Endodermal cell (in vitro differentiated cells): ENCODE results near the gene DUS1L. TPM values are rescaled to one million over a fixed set of nuclear protein-coding genes. Genes with fewer than 3 reads are reported as not detected.
A peak's percentile ranks its signal among the peaks of the same experiment; 100 is the strongest.

Source experiments
- DNase-seq: peaks from one replicate; pipeline ENCODE4 v3.0.0-alpha.2; 2017
- H3K27ac ChIP-seq: 2 replicates; pipeline ENCODE4 v1.5.1; 2013; ENCODE audit warnings: mild to moderate bottlenecking, low read depth, low read length, moderate library complexity
- H3K27me3 ChIP-seq: 2 replicates; pipeline ENCODE4 v1.6.1; 2013; ENCODE audit warnings: mild to moderate bottlenecking, low read length, moderate library complexity; ENCODE audit not compliant: insufficient read depth, control insufficient read depth, poor library complexity, severe bottlenecking
- H3K36me3 ChIP-seq: 2 replicates; pipeline ENCODE4 v1.7.0; 2013; ENCODE audit warnings: mild to moderate bottlenecking, low read length, moderate library complexity; ENCODE audit not compliant: control insufficient read depth, insufficient read depth
- H3K4me1 ChIP-seq: one replicate; pipeline ENCODE4 v1.7.0; 2013; ENCODE audit warnings: low read length; ENCODE audit not compliant: control insufficient read depth, insufficient read depth
- H3K4me3 ChIP-seq: 2 replicates; pipeline ENCODE4 v1.5.1; 2013; ENCODE audit warnings: mild to moderate bottlenecking, low read length, moderate library complexity
- H3K9ac ChIP-seq: 2 replicates; pipeline ENCODE4 v1.6.1; 2013; ENCODE audit warnings: mild to moderate bottlenecking, low read length, moderate library complexity; ENCODE audit not compliant: poor library complexity, severe bottlenecking; ENCODE audit errors: extremely low read depth
- H3K9me3 ChIP-seq: 2 replicates; pipeline ENCODE4 v1.6.1; 2013; ENCODE audit warnings: mild to moderate bottlenecking, low read length, moderate library complexity; ENCODE audit not compliant: control insufficient read depth
- H3K27ac Mint-ChIP-seq: 2 replicates; pipeline ENCODE4 v1.8.0; 2020; ENCODE audit warnings: mixed read lengths
- H3K27me3 Mint-ChIP-seq: 2 replicates; pipeline ENCODE4 v1.8.0; 2021; ENCODE audit warnings: mild to moderate bottlenecking, mixed read lengths; ENCODE audit not compliant: insufficient read depth
- H3K36me3 Mint-ChIP-seq: 2 replicates; pipeline ENCODE4 v1.8.0; 2020; ENCODE audit warnings: low read depth, mixed read lengths
- H3K4me1 Mint-ChIP-seq: 2 replicates; pipeline ENCODE4 v1.8.0; 2020; ENCODE audit warnings: mixed read lengths
- H3K4me3 Mint-ChIP-seq: 2 replicates; pipeline ENCODE4 v1.8.0; 2020; ENCODE audit warnings: mild to moderate bottlenecking, moderate library complexity, mixed read lengths
- H3K9me3 Mint-ChIP-seq: 2 replicates; pipeline ENCODE4 v1.8.0; 2020; ENCODE audit warnings: mild to moderate bottlenecking, mixed read lengths
- WGBS, 2 experiments: methylation state at CpG; one replicate each; pipeline versions ENCODE4 v1.1.5 to v1.1.7; 2013; ENCODE audit warnings: missing lambda C conversion rate in 2 of 2, mixed read lengths in 1 of 2; ENCODE audit not compliant: insufficient coverage in 1 of 2, insufficient read length in 1 of 2; 5-methylcytosine and 5-hydroxymethylcytosine counted together
- total RNA-seq, 2 donors: library from RNA; stranded (reverse); fragmentation: NEBNext Ultra II Directional in 1 of 2; extraction: Animal tissue kit (Norgen Biotek cat#: 25700) in 1 of 2; gene quantifications; 2 replicates in 1 of 2; 3 replicates in 1 of 2; pipeline ENCODE4 v1.2.1, GENCODE V29; 2021
- TF ChIP-seq, protein P1 (sequence below): fragments of 200-600 bp; sonication (generic); conservative IDR thresholded peaks from 2 replicates; pipeline ENCODE4 v1.5.0; 2021; ENCODE audit warnings: antibody characterized with exemption, mild to moderate bottlenecking

Gene DUS1L
- total RNA-seq, 2 donors from 2014 or later, result 85.3 to 108 TPM

DNA sequence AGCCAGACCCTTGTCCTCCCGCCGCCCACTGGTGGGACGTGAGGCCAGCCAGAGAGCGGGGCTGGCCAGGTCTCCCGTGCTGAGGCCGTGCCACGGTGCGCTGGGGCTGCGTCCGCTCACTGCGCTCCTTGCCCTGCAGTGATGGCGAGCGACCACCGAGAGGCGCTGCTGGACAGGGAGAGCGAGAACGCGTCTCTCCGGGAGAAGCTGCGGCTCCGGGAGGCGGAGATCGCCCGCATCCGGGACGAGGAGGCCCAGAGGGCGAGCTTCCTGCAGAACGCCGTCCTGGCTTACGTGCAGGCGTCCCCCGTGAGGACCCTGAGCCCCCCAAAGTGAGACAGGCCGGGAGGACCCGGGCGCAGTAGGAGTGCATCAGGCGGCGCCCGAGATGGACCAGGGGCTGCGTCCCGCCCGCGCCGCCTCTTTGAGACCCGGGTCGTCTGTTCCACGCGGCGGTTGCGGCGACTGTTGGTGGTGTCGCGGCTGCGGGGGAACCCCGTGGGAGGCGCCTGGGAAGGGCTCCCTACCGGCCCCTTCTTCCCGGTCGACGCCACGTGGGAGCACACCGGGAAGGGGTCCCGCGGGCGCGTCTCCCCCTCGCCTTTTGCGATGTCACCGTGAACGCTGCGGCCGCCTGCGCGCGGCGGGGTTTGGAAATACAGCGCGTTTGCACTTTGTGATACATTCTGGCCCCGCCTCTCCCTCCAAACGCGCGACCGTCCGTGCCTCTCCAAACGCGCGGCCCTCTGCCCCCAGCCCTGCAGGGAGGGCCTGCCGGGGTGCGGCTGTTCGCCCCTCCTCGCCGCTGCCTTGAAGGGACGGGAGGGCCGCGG lies 34.9 kb downstream of the DUS1L start:
- Histone ChIP-seq H3K4me3 (peak overlapping the region; percentile 73), H3K4me1 (no peaks in the 10 kb centered on the region), H3K27me3 (no peaks in the 10 kb centered on the region), H3K9me3 (no peaks in the 10 kb centered on the region), H3K36me3 (no peaks in the 10 kb centered on the region), H3K27ac (no peak overlapping the region), H3K9ac (no peak overlapping the region)
- Mint-ChIP-seq H3K27me3 (no peaks in the 10 kb centered on the region), H3K4me1 (no peaks in the 10 kb centered on the region), H3K36me3 (peaks cover 13% of the 10 kb centered on the region), H3K9me3 (no peaks in the 10 kb centered on the region), H3K27ac (no peak overlapping the region), H3K4me3 (peak overlapping the region; percentile 55)
- TF ChIP-seq, protein P1, sequence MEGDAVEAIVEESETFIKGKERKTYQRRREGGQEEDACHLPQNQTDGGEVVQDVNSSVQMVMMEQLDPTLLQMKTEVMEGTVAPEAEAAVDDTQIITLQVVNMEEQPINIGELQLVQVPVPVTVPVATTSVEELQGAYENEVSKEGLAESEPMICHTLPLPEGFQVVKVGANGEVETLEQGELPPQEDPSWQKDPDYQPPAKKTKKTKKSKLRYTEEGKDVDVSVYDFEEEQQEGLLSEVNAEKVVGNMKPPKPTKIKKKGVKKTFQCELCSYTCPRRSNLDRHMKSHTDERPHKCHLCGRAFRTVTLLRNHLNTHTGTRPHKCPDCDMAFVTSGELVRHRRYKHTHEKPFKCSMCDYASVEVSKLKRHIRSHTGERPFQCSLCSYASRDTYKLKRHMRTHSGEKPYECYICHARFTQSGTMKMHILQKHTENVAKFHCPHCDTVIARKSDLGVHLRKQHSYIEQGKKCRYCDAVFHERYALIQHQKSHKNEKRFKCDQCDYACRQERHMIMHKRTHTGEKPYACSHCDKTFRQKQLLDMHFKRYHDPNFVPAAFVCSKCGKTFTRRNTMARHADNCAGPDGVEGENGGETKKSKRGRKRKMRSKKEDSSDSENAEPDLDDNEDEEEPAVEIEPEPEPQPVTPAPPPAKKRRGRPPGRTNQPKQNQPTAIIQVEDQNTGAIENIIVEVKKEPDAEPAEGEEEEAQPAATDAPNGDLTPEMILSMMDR, result peak; percentile 86
- DNase-seq, result peak; percentile 99
- 2 to 3% methylated on average over 38 to 94 of the region's 94 CpGs for WGBS, 2 experiments

DNA sequence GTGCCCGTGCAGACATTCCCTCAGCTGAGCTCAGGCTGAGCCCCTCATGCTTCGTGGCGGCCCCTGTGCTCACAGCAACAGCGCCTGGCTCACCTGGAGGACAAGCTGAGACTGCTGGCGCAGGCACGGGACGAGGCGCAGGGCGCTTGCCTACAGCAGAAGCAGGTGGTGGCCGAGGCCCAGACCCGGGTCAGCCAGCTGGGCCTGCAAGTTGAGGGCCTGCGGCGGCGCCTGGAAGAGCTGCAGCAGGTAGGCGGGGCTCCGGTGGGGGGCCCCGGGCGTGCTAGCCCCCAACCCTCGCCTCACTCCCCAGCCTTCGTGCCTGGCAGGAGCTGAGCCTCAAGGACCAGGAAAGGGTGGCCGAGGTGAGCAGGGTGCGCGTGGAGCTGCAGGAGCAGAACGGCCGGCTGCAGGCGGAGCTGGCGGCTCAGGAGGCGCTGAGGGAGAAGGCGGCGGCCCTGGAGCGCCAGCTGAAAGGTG lies 35.6 kb downstream of the DUS1L start:
- no peaks in the 10 kb centered on the region for H3K36me3 ChIP-seq
- Mint-ChIP-seq H3K27ac (no peak overlapping the region), H3K36me3 (peaks cover 15% of the 10 kb centered on the region), H3K4me1 (no peaks in the 10 kb centered on the region), H3K27me3 (no peaks in the 10 kb centered on the region), H3K4me3 (peak overlapping the region; percentile 55), H3K9me3 (no peaks in the 10 kb centered on the region)
- no peak overlapping the region for H3K27ac ChIP-seq
- H3K4me3 ChIP-seq, result no peak overlapping the region
- no peaks in the 10 kb centered on the region for H3K27me3 ChIP-seq
- no peaks in the 10 kb centered on the region for H3K4me1 ChIP-seq
- DNase-seq, result no peak
- H3K9me3 ChIP-seq, result no peaks in the 10 kb centered on the region
- H3K9ac ChIP-seq, result no peak overlapping the region
- TF ChIP-seq, protein P1, result no peak
- 73 to 88% methylated on average over 16 to 31 of the region's 31 CpGs for WGBS, 2 experiments

DNA sequence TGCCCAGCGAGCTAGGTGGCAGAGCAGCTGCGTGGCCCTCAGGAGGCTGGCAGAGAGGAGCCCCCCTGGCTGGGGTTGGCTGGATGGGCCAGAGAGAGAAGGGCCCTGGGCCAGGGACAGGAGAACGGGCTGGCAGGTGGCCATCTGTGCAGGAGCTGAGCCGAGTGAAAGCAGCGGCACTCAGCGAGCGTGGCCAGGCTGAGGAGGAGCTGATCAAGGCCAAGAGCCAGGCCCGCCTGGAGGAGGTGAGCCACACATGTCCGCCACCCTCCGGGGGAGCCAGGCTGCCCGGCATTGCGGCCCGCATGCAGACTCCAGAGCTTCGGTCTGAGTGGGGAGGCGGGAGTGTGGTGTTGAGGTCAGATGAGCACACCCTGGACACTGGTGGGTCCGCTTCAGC lies 36.2 kb downstream of the DUS1L start:
- no peak for DNase-seq
- Mint-ChIP-seq H3K9me3 (no peaks in the 10 kb centered on the region), H3K4me3 (no peak overlapping the region), H3K36me3 (peaks cover 15% of the 10 kb centered on the region), H3K27ac (no peak overlapping the region), H3K27me3 (no peaks in the 10 kb centered on the region), H3K4me1 (no peaks in the 10 kb centered on the region)
- Histone ChIP-seq H3K36me3 (no peaks in the 10 kb centered on the region), H3K4me3 (no peak overlapping the region), H3K9me3 (no peaks in the 10 kb centered on the region), H3K27me3 (no peaks in the 10 kb centered on the region), H3K9ac (no peak overlapping the region), H3K4me1 (no peaks in the 10 kb centered on the region), H3K27ac (no peak overlapping the region)
- TF ChIP-seq, protein P1, result no peak
- WGBS, 2 experiments, result 92 to 94% methylated on average over 6 to 16 of the region's 16 CpGs
